ENCODE data around the gene RPL37.
A peak's percentile ranks its signal among the peaks of the same experiment; 100 is the strongest.
"Not testable (repeated sequence)": the region's sequence is repeated elsewhere in the genome, so short reads cannot be mapped to it uniquely, and the experiment has no call there.

Gene RPL37

GRCh38 chr5:40834849-40835787 is at the start of gene RPL37:
TSS of gene RPL37 (minus strand) at chr5:40835222. CDS start at chr5:40835185, 37 bp downstream.
- peak; percentile 98 for DNase-seq (ENCODE audit: low read depth)
- peak within 1 kb of the TSS; percentile 79 for H3K4me3 ChIP-seq (ENCODE audit: low read depth, low read length)
- TF ChIP-seq, protein P1, sequence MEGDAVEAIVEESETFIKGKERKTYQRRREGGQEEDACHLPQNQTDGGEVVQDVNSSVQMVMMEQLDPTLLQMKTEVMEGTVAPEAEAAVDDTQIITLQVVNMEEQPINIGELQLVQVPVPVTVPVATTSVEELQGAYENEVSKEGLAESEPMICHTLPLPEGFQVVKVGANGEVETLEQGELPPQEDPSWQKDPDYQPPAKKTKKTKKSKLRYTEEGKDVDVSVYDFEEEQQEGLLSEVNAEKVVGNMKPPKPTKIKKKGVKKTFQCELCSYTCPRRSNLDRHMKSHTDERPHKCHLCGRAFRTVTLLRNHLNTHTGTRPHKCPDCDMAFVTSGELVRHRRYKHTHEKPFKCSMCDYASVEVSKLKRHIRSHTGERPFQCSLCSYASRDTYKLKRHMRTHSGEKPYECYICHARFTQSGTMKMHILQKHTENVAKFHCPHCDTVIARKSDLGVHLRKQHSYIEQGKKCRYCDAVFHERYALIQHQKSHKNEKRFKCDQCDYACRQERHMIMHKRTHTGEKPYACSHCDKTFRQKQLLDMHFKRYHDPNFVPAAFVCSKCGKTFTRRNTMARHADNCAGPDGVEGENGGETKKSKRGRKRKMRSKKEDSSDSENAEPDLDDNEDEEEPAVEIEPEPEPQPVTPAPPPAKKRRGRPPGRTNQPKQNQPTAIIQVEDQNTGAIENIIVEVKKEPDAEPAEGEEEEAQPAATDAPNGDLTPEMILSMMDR (conservative IDR thresholded peaks at IDR 0.05; ENCODE audit: low read depth, low read length) = no peak

- not testable (repeated sequence) for DNase-seq (ENCODE audit: low read depth); H3K4me3 ChIP-seq (ENCODE audit: low read depth, low read length)
Observed at GRCh38 chr5:40883051-40883450, 48.0 kb upstream of the RPL37 start.

GRCh38 chr5:40882291-40882690 is 47.3 kb upstream of the RPL37 start:
- no peak for DNase-seq (ENCODE audit: low read depth)
- TF ChIP-seq, protein P1 (conservative IDR thresholded peaks at IDR 0.05; ENCODE audit: low read depth, low read length) = no peak
- H3K4me3 ChIP-seq (ENCODE audit: low read depth, low read length) = no peak overlapping the region

DNA sequence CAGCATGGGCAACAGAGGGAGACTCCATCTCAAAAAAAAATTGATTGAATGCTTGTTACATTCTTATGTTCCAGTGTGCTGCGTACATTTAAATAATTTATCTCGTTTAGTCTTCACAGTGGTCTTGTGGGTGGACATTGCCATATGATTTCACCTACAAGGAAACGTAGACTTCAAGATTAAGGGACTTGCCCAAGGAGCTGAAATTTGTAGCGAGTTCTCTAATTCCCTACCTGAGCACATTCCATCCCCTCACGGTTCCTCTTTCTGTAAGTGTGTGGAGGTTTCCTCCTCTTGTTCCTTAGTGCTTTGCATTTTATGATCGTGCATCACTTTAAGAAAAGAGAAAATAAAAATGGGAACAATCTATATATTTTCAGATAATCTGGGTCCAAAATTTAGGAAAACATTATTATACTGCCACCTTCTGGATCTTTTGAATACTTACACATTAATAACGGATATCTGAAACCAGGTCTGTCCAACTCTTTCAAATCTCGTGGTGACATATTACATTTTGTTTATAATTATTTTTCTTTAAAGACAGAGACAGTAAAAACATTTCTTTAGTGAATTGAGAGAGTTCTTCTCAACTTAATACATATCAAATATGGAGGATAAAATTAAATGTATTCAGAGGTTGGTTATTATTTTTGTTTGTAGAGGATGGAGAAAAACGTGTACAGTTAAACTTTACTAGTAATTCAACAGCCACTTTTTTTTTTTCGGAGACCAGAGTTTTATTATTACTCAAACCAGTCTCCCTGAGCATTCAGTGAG is 44.3 kb upstream of the RPL37 start:
- no peak overlapping the region for H3K4me3 ChIP-seq (ENCODE audit: low read depth, low read length)
- DNase-seq (ENCODE audit: low read depth) = peak; percentile 59
- TF ChIP-seq, protein P1 (conservative IDR thresholded peaks at IDR 0.05; ENCODE audit: low read depth, low read length) = peak; percentile 50

- H3K4me3 ChIP-seq (ENCODE audit: low read depth, low read length) = no peak overlapping the region
- TF ChIP-seq, protein P1 (conservative IDR thresholded peaks at IDR 0.05; ENCODE audit: low read depth, low read length) = no peak
- DNase-seq (ENCODE audit: low read depth) = no peak
Observed at GRCh38 chr5:40877371-40877988, 42.5 kb upstream of the RPL37 start.

DNA sequence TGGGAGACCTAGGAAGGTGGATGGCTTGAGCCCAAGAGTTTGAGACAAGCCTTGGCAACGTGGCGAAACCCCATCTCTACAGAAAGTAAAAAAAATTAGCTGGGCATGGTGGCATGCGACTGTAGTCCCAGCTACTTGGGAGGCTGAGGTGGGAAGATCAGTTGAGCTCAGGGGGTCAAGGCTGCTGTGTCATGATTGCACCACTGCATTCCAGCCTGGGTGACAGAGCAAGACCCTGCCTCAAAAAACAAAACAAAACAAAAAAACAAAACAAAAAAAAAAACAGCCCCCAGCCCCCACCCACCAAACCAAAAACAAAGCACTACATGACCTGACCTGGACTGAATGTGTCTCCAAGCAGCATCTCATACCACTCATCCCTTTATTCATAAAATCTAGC is 40.9 kb upstream of the RPL37 start:
- TF ChIP-seq, protein P1 (conservative IDR thresholded peaks at IDR 0.05; ENCODE audit: low read depth, low read length) = no peak
- DNase-seq (ENCODE audit: low read depth) = no peak

More for the DNA sequence above, 40.9 kb upstream of the RPL37 start:
- H3K4me3 ChIP-seq (ENCODE audit: low read depth, low read length) = no peak overlapping the region

Data from choroid plexus epithelial cell (primary cell).